Heart left ventricle (tissue), 13 donors: Measurements from ENCODE around the gene GMPR.

ENCODE experiments used
- POLR2A ChIP-seq, 2 donors: fragments of 450-650 bp; IDR thresholded peaks; one replicate each; pipeline ENCODE4 v1.6.1; 2017; ENCODE audit warnings: antibody characterized with exemption in 2 of 2, mild to moderate bottlenecking in 2 of 2, moderate library complexity in 2 of 2
- TF ChIP-seq, protein P1 (sequence below), 12 donors: fragments of 200-600 bp; sonication (generic) in 4 of 12; IDR thresholded peaks; one replicate each; pipeline versions ENCODE4 v1.5.0 to v1.8.0; 2018 to 2022; ENCODE audit warnings: antibody characterized with exemption in 12 of 12, mild to moderate bottlenecking in 5 of 12
- donor health status: ischemic (EF 13 %, LVEDD 7.1; RV severe dilation, severe dysfunction).
- donor health status: DM: no; HTN: yes; CAD: no.
- donor health status: DM: no; HTN: no; CAD: no.
- donor health status: ischemic (EF 25% LVEDD 6.9; RV normal size, moderate dysfunction).
- donor health status: ischemic (EF 25% LVEDD 5.7; RV mildly dilated, moderate dysfunction).
- donor health status: ischemic (EF 35%, LVEDD 5.7; RV mildly dilated, moderate dysfunction).
- donor health status: nonischemic (EF 11% LVEDD 7.7; RV severe dilation, severe dysfunction).
- donor health status: DM: yes; HTN: yes; CAD: no.
- donor health status: PGD.
- donor health status: ischemic (EF 29% LVEDD 5.4; RV normal size, mild dysfunction).
- donor health status: nonischemic (EF 23%, LVEDD 6.1; RV moderate dilation, normal function).

DNA sequence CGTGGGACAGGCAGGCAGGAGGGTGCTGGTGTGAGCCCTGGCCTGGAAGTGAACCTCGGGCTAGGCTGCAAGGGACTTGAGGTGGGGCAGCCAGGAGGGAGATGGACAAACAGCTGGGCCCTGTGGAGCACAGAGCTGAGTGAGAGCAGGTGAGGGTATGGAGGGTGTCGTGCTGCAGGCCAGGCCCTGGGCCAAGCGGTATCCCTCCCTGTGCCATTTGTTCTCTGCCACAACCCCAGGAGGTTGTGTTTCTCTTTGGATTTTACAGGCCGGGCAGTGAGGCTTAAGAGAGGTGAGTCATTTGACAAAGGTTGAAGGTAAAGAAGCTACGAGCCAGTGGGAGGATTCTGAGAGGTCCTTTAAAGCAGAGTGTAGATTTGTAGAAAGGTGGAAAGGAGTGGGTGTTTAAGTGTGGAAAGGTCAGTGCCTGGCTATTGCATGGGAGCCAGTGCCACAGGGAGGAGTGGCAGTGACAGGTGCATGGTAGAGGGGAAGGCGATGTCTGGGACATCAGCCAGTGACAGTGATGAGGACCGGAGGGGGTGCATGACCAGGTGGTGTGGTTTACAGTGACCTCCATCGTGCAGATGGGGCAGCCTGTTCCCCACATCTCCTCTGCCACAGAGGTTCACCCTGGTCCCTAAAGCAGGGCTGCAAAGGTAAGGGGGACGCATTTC lies 39.8 kb downstream of the GMPR start:
- TF ChIP-seq POLR2A (IDR thresholded peaks at IDR 0.05) = no peak
- TF ChIP-seq, protein P1, sequence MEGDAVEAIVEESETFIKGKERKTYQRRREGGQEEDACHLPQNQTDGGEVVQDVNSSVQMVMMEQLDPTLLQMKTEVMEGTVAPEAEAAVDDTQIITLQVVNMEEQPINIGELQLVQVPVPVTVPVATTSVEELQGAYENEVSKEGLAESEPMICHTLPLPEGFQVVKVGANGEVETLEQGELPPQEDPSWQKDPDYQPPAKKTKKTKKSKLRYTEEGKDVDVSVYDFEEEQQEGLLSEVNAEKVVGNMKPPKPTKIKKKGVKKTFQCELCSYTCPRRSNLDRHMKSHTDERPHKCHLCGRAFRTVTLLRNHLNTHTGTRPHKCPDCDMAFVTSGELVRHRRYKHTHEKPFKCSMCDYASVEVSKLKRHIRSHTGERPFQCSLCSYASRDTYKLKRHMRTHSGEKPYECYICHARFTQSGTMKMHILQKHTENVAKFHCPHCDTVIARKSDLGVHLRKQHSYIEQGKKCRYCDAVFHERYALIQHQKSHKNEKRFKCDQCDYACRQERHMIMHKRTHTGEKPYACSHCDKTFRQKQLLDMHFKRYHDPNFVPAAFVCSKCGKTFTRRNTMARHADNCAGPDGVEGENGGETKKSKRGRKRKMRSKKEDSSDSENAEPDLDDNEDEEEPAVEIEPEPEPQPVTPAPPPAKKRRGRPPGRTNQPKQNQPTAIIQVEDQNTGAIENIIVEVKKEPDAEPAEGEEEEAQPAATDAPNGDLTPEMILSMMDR (IDR thresholded peaks at IDR 0.05) = no peak
